GM12878 (cell line): ENCODE measurements around the gene L1CAM.

ENCODE experiments used
- EP300 ChIP-seq, 2 experiments: fragments of 150-350 bp in 1 of 2; IDR thresholded peaks; 2 replicates each; pipeline ENCODE4 v1.6.1; 2011 to 2012; ENCODE audit warnings: low read depth in 2 of 2, low read length in 2 of 2, borderline replicate concordance in 1 of 2, improper control_type of control experiment in 1 of 2, inconsistent platforms in 1 of 2; ENCODE audit not compliant: control insufficient read depth in 1 of 2
- EZH2 ChIP-seq: IDR thresholded peaks from 2 replicates; pipeline ENCODE4 v1.6.1; 2012; ENCODE audit warnings: low read depth, mild to moderate bottlenecking, control low read depth, inconsistent platforms, low read length, borderline replicate concordance; ENCODE audit not compliant: control insufficient read depth
- POLR2A ChIP-seq: IDR thresholded peaks from 2 replicates; pipeline ENCODE4 v1.6.1; 2011; ENCODE audit warnings: low read depth, mild to moderate bottlenecking, low read length
- TF ChIP-seq, protein P1 (sequence below), 3 experiments: IDR thresholded peaks in 2 of 3; conservative IDR thresholded peaks in 1 of 3; 2 replicates each; pipeline ENCODE4 v1.5.1; 2011; ENCODE audit warnings: low read depth in 3 of 3, low read length in 3 of 3, mild to moderate bottlenecking in 3 of 3, control low read depth in 2 of 3, moderate library complexity in 2 of 3, inconsistent platforms in 1 of 3, mixed read lengths in 1 of 3; ENCODE audit not compliant: control insufficient read depth in 2 of 3, insufficient read depth in 1 of 3; ENCODE audit errors: extremely low read depth in 1 of 3

DNA sequence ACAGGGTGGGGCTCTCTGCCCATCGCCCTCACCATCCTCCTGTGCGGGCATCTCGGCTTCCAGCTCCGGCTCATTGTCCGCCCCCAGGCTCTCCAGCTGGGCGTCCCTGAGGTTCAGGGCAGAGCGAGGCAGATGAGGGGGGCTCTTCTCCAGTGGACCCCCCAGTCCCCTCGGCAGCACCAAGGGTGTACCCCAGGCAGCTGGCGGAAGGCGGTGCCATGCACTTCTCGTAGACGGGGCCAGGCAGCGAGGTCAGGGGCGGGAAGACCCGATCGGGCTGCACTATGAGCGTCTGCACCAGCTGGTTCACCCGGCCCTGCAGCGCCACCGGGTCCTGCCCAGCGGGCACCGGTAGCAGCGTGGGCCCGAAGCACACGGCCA lies 24.0 kb upstream of the L1CAM start:
- TF ChIP-seq, protein P1, sequence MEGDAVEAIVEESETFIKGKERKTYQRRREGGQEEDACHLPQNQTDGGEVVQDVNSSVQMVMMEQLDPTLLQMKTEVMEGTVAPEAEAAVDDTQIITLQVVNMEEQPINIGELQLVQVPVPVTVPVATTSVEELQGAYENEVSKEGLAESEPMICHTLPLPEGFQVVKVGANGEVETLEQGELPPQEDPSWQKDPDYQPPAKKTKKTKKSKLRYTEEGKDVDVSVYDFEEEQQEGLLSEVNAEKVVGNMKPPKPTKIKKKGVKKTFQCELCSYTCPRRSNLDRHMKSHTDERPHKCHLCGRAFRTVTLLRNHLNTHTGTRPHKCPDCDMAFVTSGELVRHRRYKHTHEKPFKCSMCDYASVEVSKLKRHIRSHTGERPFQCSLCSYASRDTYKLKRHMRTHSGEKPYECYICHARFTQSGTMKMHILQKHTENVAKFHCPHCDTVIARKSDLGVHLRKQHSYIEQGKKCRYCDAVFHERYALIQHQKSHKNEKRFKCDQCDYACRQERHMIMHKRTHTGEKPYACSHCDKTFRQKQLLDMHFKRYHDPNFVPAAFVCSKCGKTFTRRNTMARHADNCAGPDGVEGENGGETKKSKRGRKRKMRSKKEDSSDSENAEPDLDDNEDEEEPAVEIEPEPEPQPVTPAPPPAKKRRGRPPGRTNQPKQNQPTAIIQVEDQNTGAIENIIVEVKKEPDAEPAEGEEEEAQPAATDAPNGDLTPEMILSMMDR (IDR thresholded peaks at IDR 0.05 in 2 of 3, conservative IDR thresholded peaks at IDR 0.05 in 1 of 3; ENCODE audit: control insufficient read depth in 2 of 3, extremely low read depth in 1 of 3, insufficient read depth in 1 of 3, low read depth in 3 of 3, low read length in 3 of 3): no peak
- TF ChIP-seq EP300 (IDR thresholded peaks at IDR 0.05; ENCODE audit: borderline replicate concordance in 1 of 2, control insufficient read depth in 1 of 2, low read depth in 2 of 2, low read length in 2 of 2): no peak
- TF ChIP-seq EZH2: no peak
- no peak; the same call in 1 of the 2 replicates for TF ChIP-seq POLR2A
